C4-2B (cell line): ENCODE data around the gene MYH16.
"Not testable (repeated sequence)": the region's sequence is repeated elsewhere in the genome, so short reads cannot be mapped to it uniquely, and the experiment has no call there.

Experiments used
- H3K27ac ChIP-seq: fragments of 450-650 bp; 2 replicates; pipeline ENCODE4 v1.5.1; 2017
- ZFX ChIP-seq: fragments of 450-650 bp; IDR thresholded peaks from 2 replicates; pipeline ENCODE4 v1.6.1; 2017
- TF ChIP-seq, protein P1 (sequence below): fragments of 450-650 bp; conservative IDR thresholded peaks from 2 replicates; pipeline ENCODE4 v1.5.1; 2017; ENCODE audit warnings: mild to moderate bottlenecking

Gene MYH16

GRCh38 chr7:99272476-99273045 lies at the start of gene MYH16:
TSS of gene MYH16 (plus strand) at chr7:99272839.
- no peak within 1 kb of the TSS for H3K27ac ChIP-seq
- TF ChIP-seq ZFX: no peak
- TF ChIP-seq, protein P1, sequence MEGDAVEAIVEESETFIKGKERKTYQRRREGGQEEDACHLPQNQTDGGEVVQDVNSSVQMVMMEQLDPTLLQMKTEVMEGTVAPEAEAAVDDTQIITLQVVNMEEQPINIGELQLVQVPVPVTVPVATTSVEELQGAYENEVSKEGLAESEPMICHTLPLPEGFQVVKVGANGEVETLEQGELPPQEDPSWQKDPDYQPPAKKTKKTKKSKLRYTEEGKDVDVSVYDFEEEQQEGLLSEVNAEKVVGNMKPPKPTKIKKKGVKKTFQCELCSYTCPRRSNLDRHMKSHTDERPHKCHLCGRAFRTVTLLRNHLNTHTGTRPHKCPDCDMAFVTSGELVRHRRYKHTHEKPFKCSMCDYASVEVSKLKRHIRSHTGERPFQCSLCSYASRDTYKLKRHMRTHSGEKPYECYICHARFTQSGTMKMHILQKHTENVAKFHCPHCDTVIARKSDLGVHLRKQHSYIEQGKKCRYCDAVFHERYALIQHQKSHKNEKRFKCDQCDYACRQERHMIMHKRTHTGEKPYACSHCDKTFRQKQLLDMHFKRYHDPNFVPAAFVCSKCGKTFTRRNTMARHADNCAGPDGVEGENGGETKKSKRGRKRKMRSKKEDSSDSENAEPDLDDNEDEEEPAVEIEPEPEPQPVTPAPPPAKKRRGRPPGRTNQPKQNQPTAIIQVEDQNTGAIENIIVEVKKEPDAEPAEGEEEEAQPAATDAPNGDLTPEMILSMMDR: no peak

DNA sequence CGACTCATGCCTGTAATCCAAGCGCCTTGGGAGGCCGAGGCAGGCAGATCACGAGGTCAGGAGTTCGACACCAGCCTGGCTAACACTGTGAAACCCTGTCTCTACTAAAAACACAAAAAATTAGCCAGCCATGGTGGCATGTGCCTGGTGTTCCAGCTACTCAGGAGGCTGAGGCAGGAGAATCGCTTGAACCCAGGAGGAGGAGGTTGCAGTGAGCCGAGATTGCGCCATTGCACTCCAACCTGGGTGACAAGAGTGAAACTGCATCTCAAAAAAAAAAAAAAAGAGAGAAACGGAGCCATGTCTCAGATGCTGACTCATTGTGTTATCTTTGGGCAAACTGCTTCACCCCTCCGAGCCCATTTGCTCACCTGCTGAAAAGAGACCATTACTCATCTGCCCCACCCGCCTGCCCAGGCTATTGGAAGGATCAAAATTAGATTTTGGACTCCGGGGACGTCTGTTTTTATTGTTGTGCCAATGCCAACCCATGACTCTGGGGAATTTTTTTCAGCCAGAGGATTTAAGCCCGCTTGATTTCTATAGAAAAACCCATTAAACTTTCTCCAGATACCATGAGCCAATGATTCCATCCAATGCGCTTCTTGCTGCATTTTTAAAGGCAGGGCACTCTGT lies 48.3 kb upstream of the MYH16 start:
- not testable (repeated sequence) for H3K27ac ChIP-seq

DNA sequence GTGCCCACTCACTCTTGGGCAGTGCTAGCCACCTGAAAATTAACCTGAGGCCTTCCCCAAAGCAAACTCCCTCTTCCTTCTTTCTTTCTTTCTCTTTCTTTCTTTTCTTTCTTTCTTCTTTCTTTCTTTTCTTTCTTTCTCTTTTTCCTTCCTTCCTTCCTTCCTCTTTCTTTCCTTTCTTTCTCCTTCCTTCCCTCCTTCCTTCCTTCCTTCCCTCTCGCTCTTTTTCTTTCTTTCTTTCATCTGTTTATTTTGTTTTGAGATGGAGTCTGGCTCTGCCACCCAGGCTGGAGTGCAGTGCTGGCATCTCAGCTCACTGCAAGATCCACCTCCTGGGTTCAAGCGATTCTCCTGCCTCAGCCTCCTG lies 47.8 kb upstream of the MYH16 start:
- no peak for TF ChIP-seq ZFX
- TF ChIP-seq, protein P1: no peak
- H3K27ac ChIP-seq: no peak overlapping the region

DNA sequence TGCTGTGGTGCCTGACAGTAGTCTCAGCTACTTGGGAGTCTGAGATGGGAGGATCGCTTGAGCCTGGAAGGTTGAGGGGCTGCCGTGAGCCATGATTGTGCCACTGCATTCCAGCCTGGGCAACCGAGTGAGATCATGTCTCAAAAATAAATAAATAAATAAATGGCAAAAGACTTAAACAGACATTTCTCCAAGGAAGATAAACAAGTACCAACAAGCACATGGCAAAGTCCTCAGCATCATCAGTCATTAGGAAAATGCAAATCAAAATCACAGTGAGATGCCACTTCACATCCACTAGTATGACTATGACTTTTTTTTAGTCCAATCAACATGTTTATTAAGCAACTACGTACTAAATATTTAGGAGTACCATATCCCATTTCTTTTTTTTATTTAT lies 43.4 kb upstream of the MYH16 start:
- H3K27ac ChIP-seq: no peak overlapping the region
- no peak for TF ChIP-seq ZFX
- TF ChIP-seq, protein P1: no peak

- H3K27ac ChIP-seq: no peak overlapping the region
- no peak for TF ChIP-seq ZFX
- TF ChIP-seq, protein P1: no peak
These were observed 40.4 kb upstream of the MYH16 start for GRCh38 chr7:99232082-99232770.

DNA sequence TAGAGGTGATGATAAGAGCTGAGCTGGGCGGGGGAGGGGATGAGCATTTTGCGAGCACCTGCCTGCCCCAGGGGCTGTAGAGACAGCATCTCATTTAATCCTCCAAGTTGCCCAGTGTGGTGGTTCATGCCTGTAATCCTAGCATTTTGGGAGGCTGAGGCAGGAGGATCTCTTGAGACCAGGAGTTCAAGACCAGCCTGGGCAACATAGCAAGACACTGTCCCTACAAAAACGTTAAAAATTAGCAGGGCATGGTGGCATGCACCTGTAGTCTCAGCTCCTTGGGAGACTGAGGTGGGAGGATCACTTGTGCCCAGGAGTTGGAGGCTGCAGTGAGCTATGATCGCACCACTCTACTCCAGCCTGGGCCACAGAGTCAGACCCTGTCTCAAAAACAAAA lies 39.7 kb upstream of the MYH16 start:
- not testable (repeated sequence) for H3K27ac ChIP-seq

GRCh38 chr7:99234185-99234584 lies 38.5 kb upstream of the MYH16 start:
- H3K27ac ChIP-seq: no peak overlapping the region
- TF ChIP-seq, protein P1: no peak
- TF ChIP-seq ZFX: no peak

GRCh38 chr7:99235925-99236324 lies 36.7 kb upstream of the MYH16 start:
- TF ChIP-seq, protein P1: no peak
- TF ChIP-seq ZFX: no peak
- H3K27ac ChIP-seq: no peak overlapping the region

DNA sequence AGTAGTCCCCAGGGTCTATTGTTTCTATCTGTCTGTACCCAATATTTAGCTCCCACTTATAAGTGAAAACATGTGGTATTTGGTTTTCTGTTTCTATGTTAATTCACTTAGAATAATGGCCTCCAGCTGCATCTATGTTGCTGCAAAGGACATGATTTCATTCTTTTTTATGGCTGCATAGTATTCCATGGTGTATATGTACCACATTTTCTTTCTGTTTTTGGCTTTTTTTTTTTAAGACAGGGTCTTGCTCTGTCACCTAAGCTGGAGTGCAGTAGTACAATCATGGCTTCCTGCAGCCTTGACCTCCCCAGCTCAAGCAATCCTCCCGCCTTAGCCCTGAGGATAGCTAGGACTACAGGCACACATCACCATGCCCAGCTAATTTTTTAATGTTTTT lies 34.8 kb upstream of the MYH16 start:
- H3K27ac ChIP-seq: not testable (repeated sequence)
